GM10248 (cell line): Measurements from ENCODE around the gene SEC16B.

Experiments
- CTCF ChIA-PET: fragments of 300-600 bp; sonication (Branson Sonifier 250); formaldehyde crosslinking; extraction: SDS; loops from one replicate; lab custom pipeline; 2021; ENCODE audit warnings: antibody characterized with exemption; lab: Yijun Ruan, JAX
- POLR2A ChIA-PET: fragments of 350-650 bp; sonication (Branson Sonifier 250); formaldehyde crosslinking; extraction: SDS; loops from one replicate; lab custom pipeline; 2020; ENCODE audit warnings: antibody characterized with exemption; lab: Yijun Ruan, JAX
- DNase-seq: peaks from one replicate; pipeline ENCODE4 v3.0.0; 2012; ENCODE audit errors: extremely low spot score
- CTCF ChIP-seq: IDR thresholded peaks from 2 replicates; pipeline ENCODE4 v1.5.1; 2012; ENCODE audit warnings: mild to moderate bottlenecking, low read depth; ENCODE audit errors: extremely low read depth, missing control alignments, control extremely low read depth

Gene SEC16B

DNA sequence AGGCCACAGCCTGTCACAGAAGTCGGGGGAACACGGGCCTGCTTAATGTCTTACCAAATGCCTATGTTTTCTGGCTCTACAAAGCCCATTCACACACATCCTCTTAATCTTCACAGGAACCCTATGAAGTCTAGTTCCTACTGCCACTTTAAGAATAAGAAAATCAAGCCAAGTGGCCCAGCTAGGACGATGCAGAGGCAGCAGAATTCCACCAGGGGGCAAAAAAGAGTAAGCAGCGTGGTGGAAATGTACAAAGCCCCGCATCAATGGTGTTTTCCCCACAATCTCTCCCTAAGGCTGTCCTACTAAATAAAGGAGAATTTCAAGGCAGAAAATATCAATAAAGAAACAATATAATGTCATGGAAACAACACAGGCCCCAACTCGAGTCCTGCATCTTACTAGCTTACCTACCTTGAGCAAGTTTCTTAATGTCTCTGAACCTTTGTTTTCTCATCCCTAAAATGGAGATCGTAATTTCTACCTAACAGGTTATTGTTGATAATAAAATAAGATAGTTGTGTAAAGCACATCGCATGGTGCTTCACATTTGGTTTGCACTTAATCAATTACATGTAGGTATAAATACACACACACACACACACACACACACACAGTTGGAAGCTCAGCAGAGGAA, 21.4 kb downstream of the SEC16B start:
- POLR2A ChIA-PET = no interaction called here
- DNase-seq = peak; percentile 52
- CTCF ChIA-PET = interaction anchor here (0.6 to 5.8 kb wide), 15 partner anchors 9 to 1052 kb away, joined by 3 to 32 read pairs (median 4); no protein-coding TSS in a partner anchor
- peak; percentile 80 for TF ChIP-seq CTCF

DNA sequence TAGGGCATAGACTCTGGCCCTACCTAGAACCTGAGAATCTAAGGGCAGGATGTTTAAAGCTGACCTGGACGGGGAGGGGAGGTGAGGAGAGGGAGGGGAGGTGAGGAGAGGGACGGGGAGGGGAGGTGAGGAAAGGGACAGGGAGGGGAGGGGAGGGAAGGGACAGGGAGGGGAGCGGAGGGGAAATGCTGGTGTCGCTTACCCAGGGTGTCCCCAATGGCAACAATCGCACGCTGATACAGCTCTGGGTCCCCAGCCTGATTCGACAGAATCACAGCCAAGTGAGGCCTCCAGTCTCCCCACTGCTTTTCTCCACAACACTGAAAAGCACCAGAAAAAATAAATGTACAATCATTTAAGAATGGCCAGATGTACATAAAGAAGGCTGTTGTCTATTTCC, 22.2 kb downstream of the SEC16B start:
- ChIA-PET CTCF (interaction anchor here (0.6 to 5.8 kb wide), 15 partner anchors 8 to 1051 kb away, joined by 3 to 32 read pairs (median 4); no protein-coding TSS in a partner anchor), POLR2A (no interaction called here)
- DNase-seq = no peak
- no peak for TF ChIP-seq CTCF

DNA sequence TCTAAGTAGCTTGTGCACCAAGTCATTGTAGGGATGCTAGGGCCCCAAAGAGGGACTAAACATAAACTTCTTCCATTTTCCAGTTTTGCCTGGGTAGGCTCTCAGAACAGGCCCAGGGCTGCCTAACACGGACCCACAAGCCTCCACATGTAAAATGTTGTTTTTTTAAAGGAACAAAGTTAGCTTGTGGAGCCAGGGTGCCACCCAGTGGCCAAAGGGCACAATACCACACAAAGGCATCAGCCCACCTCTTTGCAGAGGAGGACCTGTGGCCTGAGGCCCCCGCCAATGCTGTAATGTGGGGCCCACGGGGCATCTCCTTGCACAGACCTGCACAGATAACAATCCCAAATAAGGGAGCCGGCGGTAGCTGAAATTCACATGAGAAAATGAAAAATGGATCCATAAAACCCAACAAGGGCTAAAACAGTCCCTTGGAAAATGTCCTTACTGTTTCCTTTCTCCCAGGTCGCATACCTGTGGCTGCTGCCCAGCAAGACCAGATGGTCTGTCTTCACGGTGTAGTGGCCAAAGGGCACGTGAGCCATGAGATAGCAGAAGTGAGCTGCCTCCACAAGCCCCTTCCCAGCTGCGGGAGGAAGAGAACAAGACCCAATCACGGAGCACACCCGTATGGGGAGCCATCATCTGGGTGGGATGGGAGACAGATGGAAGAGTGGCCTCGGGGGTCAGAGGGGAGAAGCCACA, 23.8 kb downstream of the SEC16B start:
- DNase-seq = peak; percentile 64
- TF ChIP-seq CTCF = peak; percentile 82
- CTCF ChIA-PET = interaction anchor here (0.7 to 5.8 kb wide), 15 partner anchors 9 to 1055 kb away, joined by 3 to 32 read pairs (median 6); no protein-coding TSS in a partner anchor
- POLR2A ChIA-PET = no interaction called here

DNA sequence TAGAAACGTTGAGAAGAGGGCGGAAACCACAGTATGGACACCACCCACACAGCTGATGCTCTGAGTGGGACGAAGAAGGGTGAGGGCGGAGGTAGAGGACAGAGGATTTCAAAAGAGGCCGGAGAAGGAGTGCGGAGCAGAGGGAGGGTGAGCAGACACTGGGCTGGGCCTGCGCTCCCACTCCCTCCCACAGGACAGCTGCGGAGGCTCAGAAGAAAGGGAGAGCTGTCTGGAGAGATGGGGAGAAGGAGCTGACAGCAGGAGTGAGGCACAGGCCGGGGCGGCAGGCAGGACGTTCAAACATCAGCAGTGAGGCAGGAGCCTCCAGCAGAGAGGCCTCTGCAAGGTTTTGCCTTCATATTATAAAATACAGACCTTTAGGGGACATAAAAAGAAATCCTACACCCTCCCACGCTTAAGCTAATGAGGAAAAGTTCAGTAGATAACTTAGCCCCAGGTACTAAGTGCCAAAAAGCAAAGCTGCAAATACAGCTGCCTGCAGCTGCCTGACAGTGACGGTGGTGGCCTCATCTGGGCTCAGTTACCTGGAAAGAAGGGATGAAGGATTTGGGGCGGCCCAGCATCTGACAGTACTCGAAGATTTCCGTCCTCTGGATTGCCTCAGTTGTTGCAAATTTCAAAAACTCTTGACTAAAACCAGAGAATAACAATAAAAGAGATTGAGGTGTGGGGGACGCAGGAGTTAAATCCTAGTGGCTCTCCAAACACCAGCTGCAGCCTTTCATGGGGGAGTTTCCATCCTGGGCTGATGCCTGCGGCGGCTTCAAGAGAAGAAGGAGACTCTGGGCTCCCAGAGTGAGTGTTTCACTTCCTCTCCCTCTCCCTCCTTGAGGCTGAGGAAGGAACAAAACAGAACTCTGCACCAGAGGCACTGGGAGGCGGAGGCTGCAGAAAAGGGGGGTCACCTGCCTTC, 25.6 kb downstream of the SEC16B start:
- POLR2A ChIA-PET = no interaction called here
- TF ChIP-seq CTCF = no peak
- DNase-seq = no peak
- CTCF ChIA-PET = interaction anchor here (0.7 to 5.8 kb wide), 5 partner anchors 9 to 1384 kb away, joined by 3 to 30 read pairs (median 4); no protein-coding TSS in a partner anchor

GRCh38 chr1:177941976-177942375, 27.9 kb downstream of the SEC16B start:
- no peak for TF ChIP-seq CTCF
- CTCF ChIA-PET = interaction anchor here (1.3 to 1.5 kb wide), 2 partner anchors 10 to 18 kb away, joined by 3 to 5 read pairs; no protein-coding TSS in a partner anchor
- no peak for DNase-seq
- POLR2A ChIA-PET = no interaction called here

DNA sequence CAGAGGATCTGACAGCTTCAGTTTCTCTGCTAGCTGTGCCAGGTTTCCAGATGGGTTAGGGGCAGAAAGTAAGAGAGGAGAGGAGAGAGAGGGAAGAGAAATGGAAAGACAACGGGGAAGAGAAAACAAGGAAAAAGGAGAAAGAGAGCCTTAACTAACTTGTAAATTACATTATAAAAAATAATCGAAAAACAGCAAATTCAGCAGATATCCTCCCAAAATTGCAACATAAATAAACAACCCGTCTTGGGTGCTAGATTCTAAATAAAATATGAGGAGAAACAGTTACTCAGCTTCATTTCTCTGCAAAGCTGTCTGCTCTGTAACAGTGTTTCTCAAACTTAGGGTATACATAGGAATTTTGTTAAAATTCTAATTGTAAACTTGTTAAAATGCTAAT, 29.2 kb downstream of the SEC16B start:
- ChIA-PET CTCF (no interaction called here), POLR2A (no interaction called here)
- DNase-seq = no peak
- TF ChIP-seq CTCF = no peak
